SIG-M5 treated with dmso at 0.1 percent for 504 hours (cell line): ENCODE data around the gene PLXNB3.
"Not testable (repeated sequence)": the region's sequence is repeated elsewhere in the genome, so short reads cannot be mapped to it uniquely, and the experiment has no call there.

Experiments used
- DNase-seq: peaks from one replicate; lab custom pipeline; 2025; ENCODE audit not compliant: unreplicated experiment; lab: John Stamatoyannopoulos, UW

Gene PLXNB3

DNA sequence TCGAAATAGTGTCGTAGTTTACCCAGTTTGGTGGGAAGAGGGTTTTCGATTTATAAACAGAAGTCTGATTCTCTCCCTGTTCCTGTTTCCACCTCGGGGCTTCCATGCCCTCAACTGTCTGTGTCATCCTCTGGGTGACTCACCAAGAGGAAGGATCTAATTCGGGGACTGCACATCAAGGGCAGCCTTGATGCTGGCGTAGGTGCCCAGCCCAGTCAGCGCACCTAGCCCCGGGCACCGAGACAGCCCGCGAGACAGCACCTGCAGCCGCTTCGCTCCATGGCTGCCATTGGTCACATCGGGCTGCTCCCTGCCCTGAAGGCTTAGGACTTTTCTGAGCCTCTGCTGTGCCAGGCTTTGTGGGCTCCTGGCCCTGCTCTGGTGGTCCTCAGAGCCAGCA is 31.6 kb upstream of the PLXNB3 start:
- DNase-seq, result peak; percentile 64

DNA sequence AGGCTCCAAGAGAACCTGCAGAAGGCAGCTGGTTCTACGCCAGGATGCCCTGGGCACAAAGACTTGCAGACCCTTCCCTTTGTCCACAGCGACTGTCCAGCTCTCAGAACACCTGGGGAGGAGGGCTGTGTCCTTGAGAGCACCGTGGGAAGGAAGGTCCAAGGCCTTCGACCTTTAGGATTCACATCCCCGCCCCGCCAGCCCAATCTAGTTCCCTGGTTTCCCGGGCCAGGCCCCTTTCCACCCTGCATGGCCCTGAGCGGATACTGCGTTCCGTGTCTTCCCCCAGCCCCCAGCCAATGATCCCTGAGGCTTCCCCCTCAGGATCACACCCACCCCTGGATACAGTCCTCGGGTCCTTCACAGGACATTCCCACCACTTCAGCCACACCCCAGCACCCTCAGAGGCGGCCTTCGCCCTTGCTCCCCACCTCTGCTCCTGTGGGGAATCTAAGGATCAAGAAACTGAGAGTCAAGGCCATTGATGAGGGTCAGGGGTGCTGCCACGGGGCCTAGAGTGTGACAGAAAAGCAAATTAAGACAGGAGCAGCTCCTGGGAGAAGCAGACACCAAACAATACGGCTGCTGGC is 30.3 kb upstream of the PLXNB3 start:
- DNase-seq, result no peak

- no peak for DNase-seq
Observed at GRCh38 chrX:153734871-153735270, 29.2 kb upstream of the PLXNB3 start.

- DNase-seq, result no peak
Observed at GRCh38 chrX:153735274-153735673, 28.8 kb upstream of the PLXNB3 start.

DNA sequence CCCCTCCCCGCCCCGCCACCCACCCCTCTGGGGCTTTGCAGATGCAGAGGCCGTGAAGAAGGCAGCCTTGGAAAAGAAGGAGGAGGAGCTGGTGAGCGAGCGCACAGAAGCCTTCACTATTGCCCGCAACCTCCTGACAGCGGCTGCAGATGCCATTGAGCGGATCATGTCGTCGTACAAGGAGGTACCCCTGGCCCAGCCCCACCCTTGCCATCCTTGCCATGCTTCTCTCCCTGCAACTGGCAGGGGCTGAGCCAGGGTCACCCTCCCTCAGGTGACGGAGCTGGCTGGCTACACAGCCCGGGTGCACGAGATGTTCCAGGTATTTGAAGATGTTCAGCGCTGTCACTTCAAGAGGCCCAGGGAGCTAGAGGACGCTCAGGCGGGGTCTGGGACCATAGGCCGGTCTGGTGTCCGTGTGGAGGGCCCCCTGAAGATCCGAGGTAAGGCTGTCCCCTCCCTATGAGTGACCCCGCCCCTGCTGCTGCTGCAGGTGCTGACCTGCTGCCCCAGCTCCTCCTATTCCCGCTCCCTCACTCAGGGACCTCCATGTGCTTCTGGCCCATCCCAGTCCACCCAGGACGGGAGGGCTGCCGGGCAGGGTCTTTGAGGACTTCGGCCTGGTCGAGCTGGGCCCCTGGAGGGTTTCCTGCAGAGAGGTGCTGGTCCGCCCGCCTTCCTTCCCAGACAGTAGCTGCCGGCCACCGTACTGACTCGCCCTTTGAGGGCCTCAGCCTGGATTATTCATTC is 27.8 kb upstream of the PLXNB3 start:
- DNase-seq, result no peak

- DNase-seq, result no peak
Observed at GRCh38 chrX:153736871-153737441, 27.1 kb upstream of the PLXNB3 start.

DNA sequence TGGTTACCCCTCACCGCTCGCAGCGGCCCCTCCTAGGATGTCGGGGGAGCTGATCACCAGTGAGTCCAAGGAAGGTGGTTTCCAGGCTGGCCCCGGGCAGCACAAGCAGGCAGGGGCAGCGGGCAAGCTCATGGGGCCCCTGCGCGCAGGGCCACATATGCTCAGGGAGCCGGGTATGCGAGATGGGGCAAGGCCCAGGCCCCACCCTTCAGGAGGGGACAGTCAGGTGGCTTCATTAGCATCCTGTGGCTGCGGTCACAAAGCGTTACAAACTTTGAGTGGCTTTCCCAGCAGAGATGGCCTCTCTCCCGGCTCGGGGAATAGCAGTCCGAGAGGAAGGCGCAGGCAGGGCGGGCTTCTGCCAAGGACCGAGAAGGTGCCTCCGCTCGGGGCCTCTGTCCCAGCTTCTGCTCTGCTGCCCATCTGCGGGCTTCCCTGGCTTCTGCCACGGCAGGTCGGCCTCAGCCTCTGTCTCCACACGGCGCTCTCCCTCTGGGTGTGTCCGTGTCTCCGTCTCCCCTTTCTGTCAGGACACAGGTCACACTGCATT is 25.9 kb upstream of the PLXNB3 start:
- no peak for DNase-seq

DNA sequence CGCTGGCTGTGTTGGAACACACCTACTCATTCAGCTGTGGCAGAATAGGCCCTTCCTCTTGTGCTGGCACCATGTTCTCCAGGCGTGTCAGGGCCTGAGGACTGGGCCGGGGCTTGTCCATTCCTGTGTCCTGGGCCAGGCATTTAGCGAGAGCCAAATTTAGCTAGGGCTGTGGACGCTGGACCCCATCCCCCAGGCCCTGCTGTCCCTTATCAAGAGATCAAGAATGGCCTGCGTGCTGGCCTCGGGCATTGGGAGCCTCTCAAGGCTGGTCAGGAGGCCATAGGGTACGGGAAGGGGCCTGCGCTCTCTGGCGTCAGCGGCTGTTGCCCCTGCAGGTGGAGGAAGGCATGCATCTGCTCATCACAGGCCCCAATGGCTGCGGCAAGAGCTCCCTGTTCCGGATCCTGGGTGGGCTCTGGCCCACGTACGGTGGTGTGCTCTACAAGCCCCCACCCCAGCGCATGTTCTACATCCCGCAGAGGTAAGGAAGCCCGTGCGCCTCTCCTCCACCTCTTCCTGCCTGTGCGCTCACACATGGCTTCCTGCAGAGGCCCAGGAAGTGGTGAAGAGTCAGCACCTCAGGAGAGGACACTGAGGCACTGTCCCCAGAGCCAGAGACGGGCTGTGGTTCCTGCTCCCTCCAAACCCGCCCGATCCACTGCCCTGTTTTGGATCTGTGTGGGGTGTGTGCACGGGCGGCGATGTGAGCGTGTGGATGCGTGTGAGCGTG is 24.1 kb upstream of the PLXNB3 start:
- DNase-seq, result no peak

DNA sequence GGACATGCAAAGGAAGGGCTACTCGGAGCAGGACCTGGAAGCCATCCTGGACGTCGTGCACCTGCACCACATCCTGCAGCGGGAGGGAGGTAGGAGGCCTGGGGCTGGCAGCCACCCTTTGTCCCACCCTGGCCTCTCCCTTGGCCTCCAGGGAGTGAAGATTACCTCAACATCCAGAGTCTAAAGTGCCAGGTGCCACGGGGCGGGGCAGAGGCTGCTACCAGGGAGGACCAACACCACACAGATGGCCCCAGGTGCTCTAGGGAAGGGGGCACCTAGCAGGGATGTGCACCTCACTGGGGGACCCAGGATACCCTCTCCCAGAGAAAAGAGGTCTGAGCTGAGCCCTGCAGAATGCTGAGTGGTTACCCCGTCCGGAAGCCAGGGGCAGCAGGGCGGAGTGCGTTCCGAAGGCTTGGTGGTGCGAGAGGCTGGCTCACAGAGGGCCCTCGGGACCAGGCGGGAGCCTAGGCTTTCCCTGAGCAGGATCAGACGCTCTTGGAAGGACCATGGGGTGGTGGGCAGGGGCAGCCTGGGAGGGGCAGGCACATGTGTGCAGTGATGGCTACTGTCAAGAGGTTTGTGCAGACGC is 23.3 kb upstream of the PLXNB3 start:
- no peak for DNase-seq

DNA sequence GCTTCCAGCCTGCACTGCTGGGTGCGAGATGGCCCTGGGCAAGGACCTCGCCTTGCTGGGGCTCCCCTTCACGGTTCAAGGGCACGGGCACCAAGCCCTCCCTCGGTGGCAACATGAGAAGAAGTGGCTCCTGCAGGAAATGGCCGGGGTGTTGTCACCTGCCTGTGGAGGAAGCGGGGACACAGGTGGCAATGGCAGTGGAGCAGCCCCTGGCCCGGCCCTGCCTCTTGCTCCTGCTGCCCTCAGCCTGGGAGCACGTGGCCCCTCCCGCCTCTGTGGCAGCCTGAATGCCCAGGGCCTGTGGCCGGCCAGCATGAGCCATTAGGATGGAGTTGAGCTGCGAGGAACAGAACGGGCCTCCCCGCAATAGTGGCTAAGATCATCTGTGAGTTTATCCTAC is 22.6 kb upstream of the PLXNB3 start:
- no peak for DNase-seq

- DNase-seq, result not testable (repeated sequence)
Observed at GRCh38 chrX:153742111-153742510, 21.9 kb upstream of the PLXNB3 start.

- not testable (repeated sequence) for DNase-seq
Observed at GRCh38 chrX:153742796-153743467, 21.1 kb upstream of the PLXNB3 start.

DNA sequence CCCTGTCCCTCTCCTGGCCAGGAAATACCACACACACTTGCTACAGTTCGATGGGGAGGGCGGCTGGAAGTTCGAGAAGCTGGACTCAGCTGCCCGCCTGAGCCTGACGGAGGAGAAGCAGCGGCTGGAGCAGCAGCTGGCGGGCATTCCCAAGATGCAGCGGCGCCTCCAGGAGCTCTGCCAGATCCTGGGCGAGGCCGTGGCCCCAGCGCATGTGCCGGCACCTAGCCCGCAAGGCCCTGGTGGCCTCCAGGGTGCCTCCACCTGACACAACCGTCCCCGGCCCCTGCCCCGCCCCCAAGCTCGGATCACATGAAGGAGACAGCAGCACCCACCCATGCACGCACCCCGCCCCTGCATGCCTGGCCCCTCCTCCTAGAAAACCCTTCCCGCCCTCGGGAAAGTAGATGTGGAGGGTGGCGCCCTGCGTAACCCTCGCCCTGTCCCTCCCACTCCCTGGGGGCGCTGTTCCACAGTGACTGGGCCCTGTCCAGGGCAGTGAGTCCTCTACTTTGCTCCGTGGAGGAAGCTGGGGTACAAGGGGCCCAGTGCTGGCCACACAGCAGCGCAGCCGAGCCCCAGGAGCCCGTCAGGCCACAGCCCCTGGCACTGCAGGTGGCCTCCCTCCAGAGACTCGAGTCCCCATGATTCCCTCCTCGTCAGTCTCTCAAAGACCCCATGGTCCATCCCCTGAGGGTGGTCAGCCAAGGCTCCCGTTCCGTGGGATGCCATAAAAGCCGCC is 20.4 kb upstream of the PLXNB3 start:
- not testable (repeated sequence) for DNase-seq

- DNase-seq, result no peak
Observed at GRCh38 chrX:153744210-153745066, 19.6 kb upstream of the PLXNB3 start.

DNA sequence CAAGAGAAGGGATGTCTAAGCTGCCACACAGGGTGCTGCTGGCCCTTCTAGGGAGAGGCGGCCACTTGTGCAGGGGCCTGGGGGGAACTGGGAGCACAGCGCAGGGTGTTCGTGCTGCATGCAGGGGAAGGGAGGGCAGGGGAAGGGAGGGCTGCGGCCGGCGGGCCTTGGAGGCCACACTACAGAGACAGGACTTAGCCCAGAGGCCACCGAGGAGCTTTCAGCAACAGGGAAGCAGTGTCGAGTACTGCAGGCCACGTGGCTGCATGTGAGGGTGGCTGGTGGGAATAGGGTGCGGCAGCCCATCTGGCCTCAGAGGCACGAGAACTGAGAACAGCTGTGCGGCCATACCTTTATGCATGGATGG is 19.0 kb upstream of the PLXNB3 start:
- not testable (repeated sequence) for DNase-seq

- DNase-seq, result no peak
Observed at GRCh38 chrX:153746359-153746758, 17.7 kb upstream of the PLXNB3 start.

DNA sequence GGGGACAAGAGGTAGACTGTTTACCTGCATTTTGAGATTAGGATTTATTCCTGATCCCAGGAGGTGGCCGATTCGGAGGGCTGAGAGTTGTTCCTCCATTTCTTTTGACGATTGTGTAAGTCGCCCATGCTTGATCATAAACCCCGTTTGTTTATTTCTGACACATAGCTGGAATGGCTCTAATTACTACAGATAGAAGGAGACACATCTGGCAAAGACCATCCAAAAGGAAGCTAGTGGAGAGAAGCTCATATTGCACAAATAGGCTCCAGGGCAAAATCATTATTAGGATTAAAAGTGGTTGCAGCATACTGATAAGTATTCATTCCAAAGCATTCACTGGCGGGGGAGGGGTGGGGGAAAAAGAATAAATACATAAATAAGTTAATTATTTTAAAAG is 17.1 kb upstream of the PLXNB3 start:
- DNase-seq, result not testable (repeated sequence)

DNA sequence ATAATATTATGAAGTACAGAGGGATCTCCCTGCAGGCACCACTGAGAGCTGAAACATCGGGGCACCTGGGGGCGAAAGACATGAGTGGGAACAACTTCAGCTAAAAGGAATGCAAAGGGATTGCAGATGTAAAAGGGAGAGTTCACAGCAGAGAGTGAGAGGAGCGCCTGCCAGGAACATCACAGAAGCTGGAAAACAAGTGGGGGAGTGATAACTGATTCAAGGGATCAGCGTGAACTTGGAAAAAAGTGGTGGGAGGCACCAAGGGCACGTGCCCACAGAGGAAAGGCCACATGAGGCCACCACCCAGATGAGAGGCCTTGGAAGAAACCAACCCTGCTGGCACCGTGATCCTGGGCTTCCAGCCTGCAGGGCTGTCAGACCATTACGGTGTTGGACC is 15.0 kb upstream of the PLXNB3 start:
- DNase-seq, result not testable (repeated sequence)
